Lower lobe of right lung (tissue), 2 donors: ENCODE results near the gene LRRTM2. TPM values are rescaled to one million over a fixed set of nuclear protein-coding genes. Genes with fewer than 3 reads are reported as not detected.
"Not testable (repeated sequence)": the region's sequence is repeated elsewhere in the genome, so short reads cannot be mapped to it uniquely, and the experiment has no call there.

Experiments used
- ATAC-seq, 2 donors: fragments of 200-7000 bp; cut with Tn5 transposase; one replicate each; pipeline ENCODE4 v1.9.1; 2020 to 2022; ENCODE audit warnings: mild to moderate bottlenecking in 2 of 2, moderate library complexity in 2 of 2
- DNase-seq: peaks from one replicate; pipeline ENCODE4 v3.0.0-alpha.2; 2020
- H3K27ac ChIP-seq: fragments of 200-600 bp; one replicate; pipeline ENCODE4 v1.8.0; 2022
- H3K27me3 ChIP-seq: fragments of 200-600 bp; one replicate; pipeline ENCODE4 v1.8.0; 2022; ENCODE audit warnings: low read depth
- H3K36me3 ChIP-seq: fragments of 200-600 bp; one replicate; pipeline ENCODE4 v1.8.0; 2022; ENCODE audit warnings: mild to moderate bottlenecking
- H3K4me1 ChIP-seq: fragments of 200-600 bp; one replicate; pipeline ENCODE4 v1.8.0; 2022
- H3K4me3 ChIP-seq: fragments of 200-600 bp; one replicate; pipeline ENCODE4 v1.8.0; 2022; ENCODE audit warnings: mild to moderate bottlenecking
- H3K9me3 ChIP-seq: fragments of 200-600 bp; one replicate; pipeline ENCODE4 v1.8.0; 2022
- CTCF ChIP-seq: fragments of 200-600 bp; IDR thresholded peaks from one replicate; pipeline ENCODE4 v1.8.0; 2022; ENCODE audit warnings: antibody characterized with exemption, mild to moderate bottlenecking
- intact Hi-C: fragments of 100-400 bp; cut with DNase I; formaldehyde crosslinking; loops from one replicate; pipeline ENCODE4 v1.11.0; 2022
- total RNA-seq: library from RNA; stranded (reverse); fragmentation: NEBNext Ultra II Directional; extraction: Animal tissue kit (Norgen Biotek cat#: 25700); gene quantifications from one replicate; pipeline ENCODE4 v1.2.1, GENCODE V29; 2021
- donor health status: DM: no; HTN: yes; CAD: no; lungs with severe emphysema.

The LRRTM2 gene
- total RNA-seq, 1 donor from 2014 or later, result 0.30 TPM

- DNase-seq (no peak), ATAC-seq (no peak)
- no peaks in the 10 kb centered on the region for H3K27me3 ChIP-seq
- intact Hi-C loops, result no loop called here
- no peaks in the 10 kb centered on the region for H3K36me3 ChIP-seq
- H3K4me1 ChIP-seq, result peaks cover 28% of the 10 kb centered on the region
- no peak for TF ChIP-seq CTCF
- H3K27ac ChIP-seq, result no peak overlapping the region
- H3K4me3 ChIP-seq, result no peak overlapping the region
- H3K9me3 ChIP-seq, result no peaks in the 10 kb centered on the region
These were observed 33.6 kb downstream of the LRRTM2 start for GRCh38 chr5:138841531-138841930.

DNA sequence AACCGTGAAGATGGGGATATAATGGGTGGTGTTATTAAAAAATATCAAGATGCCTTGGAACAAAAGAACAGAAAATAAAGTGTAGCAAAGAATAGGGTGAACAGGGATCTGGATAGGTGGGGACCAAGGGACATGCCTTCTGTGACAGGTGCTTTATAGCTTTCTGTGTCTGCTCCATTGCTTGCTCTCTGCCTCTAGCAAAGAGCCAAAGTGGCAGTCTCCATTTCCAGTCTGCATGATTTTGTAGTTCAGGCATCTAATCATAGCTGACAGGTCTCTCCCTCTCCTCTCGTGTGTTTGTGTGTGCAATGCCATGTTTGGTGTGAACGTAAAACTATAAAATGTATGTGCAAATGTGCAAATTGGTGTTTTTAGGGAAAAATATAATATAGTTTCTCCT is 35.0 kb downstream of the LRRTM2 start:
- intact Hi-C loops, result no loop called here
- peaks cover 24% of the 10 kb centered on the region for H3K4me1 ChIP-seq
- no peaks in the 10 kb centered on the region for H3K9me3 ChIP-seq
- H3K27ac ChIP-seq, result no peak overlapping the region
- H3K36me3 ChIP-seq, result no peaks in the 10 kb centered on the region
- no peak overlapping the region for H3K4me3 ChIP-seq
- TF ChIP-seq CTCF, result no peak
- no peak for DNase-seq
- H3K27me3 ChIP-seq, result no peaks in the 10 kb centered on the region
- ATAC-seq, result no peak

GRCh38 chr5:138837160-138837559 is 38.0 kb downstream of the LRRTM2 start:
- ATAC-seq (no peak), DNase-seq (no peak)
- H3K4me1 ChIP-seq, result peaks cover 17% of the 10 kb centered on the region
- no peak for TF ChIP-seq CTCF
- H3K27ac ChIP-seq, result no peak overlapping the region
- H3K36me3 ChIP-seq, result no peaks in the 10 kb centered on the region
- H3K4me3 ChIP-seq, result no peak overlapping the region
- H3K9me3 ChIP-seq, result no peaks in the 10 kb centered on the region
- intact Hi-C loops, result no loop called here
- H3K27me3 ChIP-seq, result no peaks in the 10 kb centered on the region

DNA sequence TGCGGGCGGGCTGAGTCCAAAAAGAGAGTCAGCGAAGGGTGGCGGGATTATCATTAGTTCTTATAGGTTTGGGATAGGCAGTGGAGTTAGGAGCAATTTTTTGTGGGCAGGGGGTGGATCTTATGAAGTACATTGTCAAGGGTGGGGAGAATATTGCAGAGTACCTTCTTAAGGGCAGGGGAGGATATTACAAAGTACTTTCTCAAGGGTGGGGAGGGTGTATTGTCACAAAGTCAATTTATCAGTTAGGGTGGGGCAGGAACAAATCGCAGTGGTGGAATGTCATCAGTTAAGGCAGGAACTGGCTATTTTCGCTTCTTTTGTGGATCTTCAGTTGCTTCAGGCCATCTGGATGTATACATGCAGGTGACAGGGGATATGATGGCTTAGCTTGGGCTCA is 40.3 kb downstream of the LRRTM2 start:
- DNase-seq, H3K36me3 ChIP-seq, ATAC-seq, H3K9me3 ChIP-seq, H3K4me3 ChIP-seq, H3K27me3 ChIP-seq, H3K27ac ChIP-seq, intact Hi-C loops: not testable (repeated sequence)
- H3K4me1 ChIP-seq, result peaks cover 17% of the 10 kb centered on the region

DNA sequence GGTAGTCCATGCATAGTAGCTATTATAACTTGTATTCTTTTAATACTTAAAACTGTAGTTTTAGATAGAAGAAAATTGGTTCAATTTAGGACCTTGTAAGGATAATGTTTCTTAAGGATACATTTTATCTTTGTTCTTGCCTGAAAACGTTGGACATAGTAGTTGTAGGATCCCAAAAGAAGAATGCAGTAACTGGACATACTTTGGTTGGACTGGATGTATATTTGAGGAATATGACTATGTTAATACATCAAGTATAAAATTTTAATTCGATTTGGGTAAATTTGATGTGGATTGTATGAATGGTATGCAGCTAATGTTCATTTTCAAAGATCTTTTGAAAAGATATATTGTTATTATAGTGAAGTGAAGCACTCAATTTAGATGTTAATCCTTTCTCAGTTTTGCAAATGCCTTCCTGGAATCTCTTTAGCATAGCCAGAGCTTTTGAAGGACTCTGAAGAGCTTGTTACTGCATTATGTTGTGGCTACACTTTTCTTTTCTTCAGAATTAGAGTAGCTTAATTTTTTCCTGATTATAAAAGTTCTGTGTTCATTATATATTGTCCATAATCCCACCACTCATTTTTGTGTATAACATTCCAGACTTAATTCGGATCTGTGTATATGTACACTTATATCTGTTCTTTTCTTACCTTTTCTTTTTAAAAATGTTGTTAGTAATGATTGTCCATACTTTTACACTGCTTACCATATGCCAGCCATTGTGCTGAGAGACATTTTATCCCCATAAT is 41.2 kb downstream of the LRRTM2 start:
- DNase-seq (no peak), ATAC-seq (no peak)
- intact Hi-C loops, result no loop called here
- peaks cover 17% of the 10 kb centered on the region for H3K4me1 ChIP-seq
- peaks cover 3% of the 10 kb centered on the region for H3K36me3 ChIP-seq
- no peak overlapping the region for H3K4me3 ChIP-seq
- H3K27ac ChIP-seq, result no peak overlapping the region
- H3K27me3 ChIP-seq, result no peaks in the 10 kb centered on the region
- no peaks in the 10 kb centered on the region for H3K9me3 ChIP-seq
- no peak for TF ChIP-seq CTCF

- intact Hi-C loops, result no loop called here
- H3K4me1 ChIP-seq, result peaks cover 17% of the 10 kb centered on the region
- no peak overlapping the region for H3K4me3 ChIP-seq
- H3K36me3 ChIP-seq, result peaks cover 11% of the 10 kb centered on the region
- H3K27ac ChIP-seq, result no peak overlapping the region
- no peak for TF ChIP-seq CTCF
- H3K27me3 ChIP-seq, result no peaks in the 10 kb centered on the region
- DNase-seq (no peak), ATAC-seq (peak in 1 of 2 donors; percentile 57)
- no peaks in the 10 kb centered on the region for H3K9me3 ChIP-seq
These were observed 42.1 kb downstream of the LRRTM2 start for GRCh38 chr5:138833080-138833479.
